Activated CD8-positive, alpha-beta T cell treated with anti-CD3 and anti-CD28 coated beads for 36 hours (primary cell): ENCODE data around the gene CA10. TPM values are rescaled to one million over a fixed set of nuclear protein-coding genes. Genes with fewer than 3 reads are reported as not detected.

Source experiments
- ATAC-seq: fragments of 200-7000 bp; cut with Tn5 transposase; one replicate; pipeline ENCODE4 v1.10.0; 2021; ENCODE audit warnings: mild to moderate bottlenecking, moderate library complexity
- CTCF ChIA-PET: fragments of 350-600 bp; sonication (Branson Sonifier 250); formaldehyde crosslinking; loops from one replicate; lab custom pipeline; 2021; ENCODE audit warnings: antibody characterized with exemption; lab: Charles Lee
- POLR2A ChIA-PET: fragments of 350-600 bp; sonication (Branson Sonifier 250); formaldehyde crosslinking; loops from one replicate; lab custom pipeline; 2021; ENCODE audit warnings: antibody characterized with exemption; lab: Charles Lee
- DNase-seq: peaks from one replicate; pipeline ENCODE4 v3.0.0-alpha.2; 2020
- H3K27ac Mint-ChIP-seq: one replicate; pipeline ENCODE4 v1.8.0; 2021; ENCODE audit warnings: mild to moderate bottlenecking, mixed read lengths
- H3K27me3 Mint-ChIP-seq: one replicate; pipeline ENCODE4 v1.8.0; 2021; ENCODE audit warnings: mixed read lengths
- H3K36me3 Mint-ChIP-seq: one replicate; pipeline ENCODE4 v1.8.0; 2021; ENCODE audit warnings: low read depth, mixed read lengths
- H3K4me1 Mint-ChIP-seq: one replicate; pipeline ENCODE4 v1.8.0; 2021; ENCODE audit warnings: low read depth, mixed read lengths
- H3K4me3 Mint-ChIP-seq: one replicate; pipeline ENCODE4 v1.8.0; 2021; ENCODE audit warnings: mild to moderate bottlenecking, moderate library complexity, mixed read lengths
- H3K9me3 Mint-ChIP-seq: one replicate; pipeline ENCODE4 v1.8.0; 2021; ENCODE audit warnings: mixed read lengths
- intact Hi-C: fragments of 100-400 bp; cut with micrococcal nuclease; formaldehyde crosslinking; loops from one replicate; pipeline ENCODE4 v1.10.0; 2022
- total RNA-seq, 2 experiments: library from RNA; stranded (reverse); gene quantifications; one replicate each; pipeline ENCODE4 v1.2.3, GENCODE V29; 2021
- TF ChIP-seq, protein P1 (sequence below): fragments of 200-600 bp; IDR thresholded peaks from one replicate; pipeline ENCODE4 v1.8.0; 2022; ENCODE audit warnings: antibody characterized with exemption, mild to moderate bottlenecking

CA10 gene
- total RNA-seq, 2 experiments from 2014 or later = not detected

- no peaks in the 10 kb centered on the region for H3K27me3 Mint-ChIP-seq
- CTCF ChIA-PET = no interaction called here
- no peaks in the 10 kb centered on the region for H3K9me3 Mint-ChIP-seq
- peak; percentile 18 for DNase-seq
- intact Hi-C loops = loop anchor here (10.0 kb wide), 1 partner anchor 235 kb away; no protein-coding TSS in a partner anchor
- POLR2A ChIA-PET = no interaction called here
- no peaks in the 10 kb centered on the region for H3K36me3 Mint-ChIP-seq
- H3K4me3 Mint-ChIP-seq = no peak overlapping the region
- TF ChIP-seq, protein P1, sequence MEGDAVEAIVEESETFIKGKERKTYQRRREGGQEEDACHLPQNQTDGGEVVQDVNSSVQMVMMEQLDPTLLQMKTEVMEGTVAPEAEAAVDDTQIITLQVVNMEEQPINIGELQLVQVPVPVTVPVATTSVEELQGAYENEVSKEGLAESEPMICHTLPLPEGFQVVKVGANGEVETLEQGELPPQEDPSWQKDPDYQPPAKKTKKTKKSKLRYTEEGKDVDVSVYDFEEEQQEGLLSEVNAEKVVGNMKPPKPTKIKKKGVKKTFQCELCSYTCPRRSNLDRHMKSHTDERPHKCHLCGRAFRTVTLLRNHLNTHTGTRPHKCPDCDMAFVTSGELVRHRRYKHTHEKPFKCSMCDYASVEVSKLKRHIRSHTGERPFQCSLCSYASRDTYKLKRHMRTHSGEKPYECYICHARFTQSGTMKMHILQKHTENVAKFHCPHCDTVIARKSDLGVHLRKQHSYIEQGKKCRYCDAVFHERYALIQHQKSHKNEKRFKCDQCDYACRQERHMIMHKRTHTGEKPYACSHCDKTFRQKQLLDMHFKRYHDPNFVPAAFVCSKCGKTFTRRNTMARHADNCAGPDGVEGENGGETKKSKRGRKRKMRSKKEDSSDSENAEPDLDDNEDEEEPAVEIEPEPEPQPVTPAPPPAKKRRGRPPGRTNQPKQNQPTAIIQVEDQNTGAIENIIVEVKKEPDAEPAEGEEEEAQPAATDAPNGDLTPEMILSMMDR = no peak
- no peaks in the 10 kb centered on the region for H3K4me1 Mint-ChIP-seq
- H3K27ac Mint-ChIP-seq = no peak overlapping the region
- ATAC-seq = no peak
These were observed 289.1 kb downstream of the CA10 start for GRCh38 chr17:51869387-51869786.

DNA sequence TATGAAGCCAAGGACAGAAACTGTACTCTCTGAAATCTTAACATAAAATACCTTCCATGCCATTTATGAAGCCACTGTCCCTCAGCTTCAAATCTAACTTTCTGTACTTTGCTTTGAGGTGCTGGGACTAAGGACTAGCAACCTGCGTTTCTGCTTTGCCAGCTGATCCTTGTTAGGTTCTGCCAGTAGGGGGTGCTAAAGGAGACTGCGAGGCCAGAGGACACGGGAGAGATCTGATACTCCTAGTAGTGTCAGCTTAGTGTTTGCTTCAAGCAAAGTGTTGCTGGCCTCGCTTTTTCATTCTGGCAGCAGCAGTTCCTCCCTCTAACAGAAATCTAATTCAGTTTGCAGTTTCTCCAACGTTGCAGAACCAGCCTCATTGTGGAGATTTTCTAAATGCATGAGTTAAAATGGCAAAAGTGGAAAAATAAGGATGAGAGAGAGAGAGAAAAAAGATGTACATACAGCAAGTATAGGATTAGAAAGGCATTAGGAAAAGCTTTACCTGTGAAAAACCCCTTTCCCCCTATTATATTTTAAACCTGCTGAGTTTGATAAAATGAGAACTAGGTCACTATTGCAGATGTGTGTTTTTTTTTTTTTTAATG, 297.5 kb downstream of the CA10 start:
- Mint-ChIP-seq H3K4me1 (no peaks in the 10 kb centered on the region), H3K27ac (no peak overlapping the region), H3K27me3 (no peaks in the 10 kb centered on the region), H3K4me3 (no peak overlapping the region), H3K36me3 (no peaks in the 10 kb centered on the region), H3K9me3 (no peaks in the 10 kb centered on the region)
- TF ChIP-seq, protein P1 = peak; percentile 49
- POLR2A ChIA-PET = no interaction called here
- peak; percentile 31 for DNase-seq
- CTCF ChIA-PET = interaction anchor here (0.8 to 1.0 kb wide), 2 partner anchors 29 to 128 kb away, joined by 3 read pairs; no protein-coding TSS in a partner anchor
- ATAC-seq = no peak
- intact Hi-C loops = loop anchor here (10.0 kb wide), 1 partner anchor 244 kb away; no protein-coding TSS in a partner anchor

- TF ChIP-seq, protein P1 = no peak
- intact Hi-C loops = no loop called here
- ATAC-seq (no peak), DNase-seq (no peak)
- H3K4me1 Mint-ChIP-seq = no peaks in the 10 kb centered on the region
- ChIA-PET POLR2A (no interaction called here), CTCF (no interaction called here)
- H3K9me3 Mint-ChIP-seq = no peaks in the 10 kb centered on the region
- H3K27ac Mint-ChIP-seq = no peak overlapping the region
- H3K4me3 Mint-ChIP-seq = no peak overlapping the region
- H3K27me3 Mint-ChIP-seq = peaks cover 2% of the 10 kb centered on the region
- H3K36me3 Mint-ChIP-seq = no peaks in the 10 kb centered on the region
These were observed 301.4 kb downstream of the CA10 start for GRCh38 chr17:51857052-51857597.

DNA sequence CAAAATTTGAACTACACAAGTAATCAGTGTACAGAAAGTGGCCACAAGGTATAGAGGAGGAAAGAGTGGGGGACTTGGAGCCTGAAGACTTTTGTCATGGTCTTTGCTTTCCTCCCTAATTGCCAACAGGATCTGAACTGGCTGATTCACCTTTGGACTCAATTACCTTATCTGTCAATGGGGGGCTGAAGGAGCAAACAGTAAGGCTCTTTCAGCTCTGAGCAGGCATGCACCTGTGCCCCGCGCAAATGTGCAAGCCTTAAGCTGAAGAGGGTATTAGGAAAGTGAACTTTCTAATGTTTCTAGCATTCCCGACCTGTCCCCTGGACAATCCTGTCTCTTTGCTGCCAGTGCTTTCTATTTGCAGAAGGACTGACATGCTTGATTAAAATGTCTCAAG, 302.7 kb downstream of the CA10 start:
- Mint-ChIP-seq H3K27me3 (peaks cover 2% of the 10 kb centered on the region), H3K4me1 (no peaks in the 10 kb centered on the region), H3K36me3 (no peaks in the 10 kb centered on the region), H3K27ac (no peak overlapping the region), H3K4me3 (no peak overlapping the region), H3K9me3 (no peaks in the 10 kb centered on the region)
- intact Hi-C loops = no loop called here
- ChIA-PET CTCF (no interaction called here), POLR2A (no interaction called here)
- TF ChIP-seq, protein P1 = no peak
- DNase-seq (no peak), ATAC-seq (no peak)

GRCh38 chr17:51853857-51854256, 304.7 kb downstream of the CA10 start:
- CTCF ChIA-PET = no interaction called here
- TF ChIP-seq, protein P1 = no peak
- intact Hi-C loops = no loop called here
- no peak overlapping the region for H3K4me3 Mint-ChIP-seq
- no peak for ATAC-seq
- H3K27ac Mint-ChIP-seq = no peak overlapping the region
- H3K27me3 Mint-ChIP-seq = peaks cover 3% of the 10 kb centered on the region
- no peaks in the 10 kb centered on the region for H3K9me3 Mint-ChIP-seq
- no peaks in the 10 kb centered on the region for H3K36me3 Mint-ChIP-seq
- POLR2A ChIA-PET = no interaction called here
- DNase-seq = no peak
- no peaks in the 10 kb centered on the region for H3K4me1 Mint-ChIP-seq
